Measurements from ENCODE around the gene BICDL2.

The BICDL2 gene

DNA sequence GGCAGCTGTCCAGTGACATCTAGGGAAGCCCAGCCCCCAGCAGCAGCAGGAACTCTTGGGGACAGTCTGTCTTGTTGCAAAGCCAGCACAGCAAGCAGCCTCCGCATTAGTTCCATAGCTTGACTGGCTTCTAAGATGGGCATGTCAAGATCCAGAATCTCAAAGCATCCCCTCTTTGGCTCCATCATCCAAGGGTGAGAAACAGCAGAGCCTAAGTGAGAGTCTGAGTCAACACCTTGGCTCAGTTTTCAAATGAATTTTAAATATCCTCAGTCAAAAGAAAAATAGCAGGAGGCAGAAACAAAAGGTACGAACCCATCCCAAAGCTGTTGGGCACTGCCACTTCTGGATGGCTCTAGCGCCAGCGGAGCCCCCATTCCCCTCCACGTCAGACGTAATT, 21.8 kb downstream of the BICDL2 start:
- DNase-seq (ENCODE audit: low spot score): no peak
- TF ChIP-seq, protein P1, sequence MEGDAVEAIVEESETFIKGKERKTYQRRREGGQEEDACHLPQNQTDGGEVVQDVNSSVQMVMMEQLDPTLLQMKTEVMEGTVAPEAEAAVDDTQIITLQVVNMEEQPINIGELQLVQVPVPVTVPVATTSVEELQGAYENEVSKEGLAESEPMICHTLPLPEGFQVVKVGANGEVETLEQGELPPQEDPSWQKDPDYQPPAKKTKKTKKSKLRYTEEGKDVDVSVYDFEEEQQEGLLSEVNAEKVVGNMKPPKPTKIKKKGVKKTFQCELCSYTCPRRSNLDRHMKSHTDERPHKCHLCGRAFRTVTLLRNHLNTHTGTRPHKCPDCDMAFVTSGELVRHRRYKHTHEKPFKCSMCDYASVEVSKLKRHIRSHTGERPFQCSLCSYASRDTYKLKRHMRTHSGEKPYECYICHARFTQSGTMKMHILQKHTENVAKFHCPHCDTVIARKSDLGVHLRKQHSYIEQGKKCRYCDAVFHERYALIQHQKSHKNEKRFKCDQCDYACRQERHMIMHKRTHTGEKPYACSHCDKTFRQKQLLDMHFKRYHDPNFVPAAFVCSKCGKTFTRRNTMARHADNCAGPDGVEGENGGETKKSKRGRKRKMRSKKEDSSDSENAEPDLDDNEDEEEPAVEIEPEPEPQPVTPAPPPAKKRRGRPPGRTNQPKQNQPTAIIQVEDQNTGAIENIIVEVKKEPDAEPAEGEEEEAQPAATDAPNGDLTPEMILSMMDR (IDR thresholded peaks at IDR 0.05; ENCODE audit: extremely low read depth, insufficient read depth, missing control alignments): no peak
- in situ Hi-C loops (cut with MboI; ENCODE audit: low pct_unique_long_range_greater_than_20kb, low sequenced_read_pairs, unreplicated experiment): no loop called here

DNA sequence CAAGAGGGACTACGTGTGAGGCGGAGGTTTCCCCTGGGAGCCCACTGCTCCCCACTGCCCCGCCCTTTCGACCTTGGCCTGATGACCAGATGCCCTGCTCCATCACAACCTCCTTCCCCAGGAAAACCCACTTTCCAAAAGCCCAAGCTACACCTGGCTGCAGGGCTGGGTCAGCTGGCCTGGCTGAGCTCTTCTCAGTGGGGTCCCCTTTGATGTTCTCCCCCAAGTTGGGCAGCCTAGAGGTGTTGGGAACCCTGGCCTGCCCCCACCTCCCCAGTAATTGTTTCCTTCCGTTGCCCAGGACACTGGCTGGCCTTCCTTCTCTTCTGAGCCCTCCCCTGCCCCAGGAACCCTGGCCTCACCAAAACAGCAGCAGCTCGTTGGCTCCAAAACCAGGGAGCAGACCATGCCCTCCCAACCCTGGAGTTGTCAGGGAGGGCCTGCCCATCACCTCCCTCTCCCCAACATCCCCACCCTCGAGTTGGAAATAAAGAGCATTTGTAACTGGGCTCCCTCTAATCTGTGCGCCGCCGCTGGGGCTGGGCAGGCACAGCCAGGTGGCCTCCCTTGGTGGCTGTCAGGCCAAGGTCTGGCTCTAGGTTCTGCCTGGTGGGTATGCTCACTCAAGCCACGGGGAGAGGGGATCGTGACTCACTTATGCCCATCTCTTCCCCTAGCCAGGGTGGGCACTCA, 22.6 kb downstream of the BICDL2 start:
- DNase-seq (ENCODE audit: low spot score): no peak
- TF ChIP-seq, protein P1 (IDR thresholded peaks at IDR 0.05; ENCODE audit: extremely low read depth, insufficient read depth, missing control alignments): no peak
- in situ Hi-C loops (cut with MboI; ENCODE audit: low pct_unique_long_range_greater_than_20kb, low sequenced_read_pairs, unreplicated experiment): no loop called here

DNA sequence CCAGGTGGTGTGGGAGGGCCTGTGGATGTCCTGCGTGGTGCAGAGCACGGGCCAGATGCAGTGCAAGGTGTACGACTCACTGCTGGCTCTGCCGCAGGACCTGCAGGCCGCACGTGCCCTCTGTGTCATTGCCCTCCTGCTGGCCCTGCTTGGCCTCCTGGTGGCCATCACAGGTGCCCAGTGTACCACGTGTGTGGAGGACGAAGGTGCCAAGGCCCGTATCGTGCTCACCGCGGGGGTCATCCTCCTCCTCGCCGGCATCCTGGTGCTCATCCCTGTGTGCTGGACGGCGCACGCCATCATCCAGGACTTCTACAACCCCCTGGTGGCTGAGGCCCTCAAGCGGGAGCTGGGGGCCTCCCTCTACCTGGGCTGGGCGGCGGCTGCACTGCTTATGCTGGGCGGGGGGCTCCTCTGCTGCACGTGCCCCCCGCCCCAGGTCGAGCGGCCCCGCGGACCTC, 23.2 kb downstream of the BICDL2 start:
- DNase-seq (ENCODE audit: low spot score): no peak
- TF ChIP-seq, protein P1 (IDR thresholded peaks at IDR 0.05; ENCODE audit: extremely low read depth, insufficient read depth, missing control alignments): no peak
- in situ Hi-C loops (cut with MboI; ENCODE audit: low pct_unique_long_range_greater_than_20kb, low sequenced_read_pairs, unreplicated experiment): no loop called here

DNA sequence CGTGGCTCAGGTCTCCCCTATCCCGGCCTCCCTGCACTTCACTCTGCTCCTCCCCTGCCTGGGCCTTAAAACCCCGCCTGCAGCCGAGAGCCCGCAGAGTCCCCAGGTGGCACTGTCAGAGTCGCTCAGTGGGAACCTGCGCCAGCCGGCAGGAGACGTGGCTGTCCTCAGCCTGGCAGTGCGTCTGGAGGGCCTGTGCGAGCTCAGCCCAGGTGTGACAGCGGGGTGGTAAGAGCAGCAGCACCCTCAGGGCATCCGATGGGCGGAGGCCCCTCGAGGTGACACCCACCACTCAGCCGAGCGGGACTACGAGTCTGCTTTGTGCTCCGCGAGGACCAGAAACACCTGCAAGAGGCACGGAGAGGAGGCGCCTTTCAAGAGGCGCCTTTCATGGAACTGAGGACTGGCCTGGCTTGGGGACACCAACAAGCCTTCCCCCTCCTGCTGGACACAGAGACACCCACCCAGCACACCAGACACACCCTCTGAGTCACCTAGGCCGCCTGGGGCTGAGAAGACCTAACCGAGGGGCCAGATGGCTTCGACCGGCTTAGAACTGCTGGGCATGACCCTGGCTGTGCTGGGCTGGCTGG, 23.8 kb downstream of the BICDL2 start, which contains the start of gene CLDN9:
Gene CLDN9 (plus strand): TSS at position 96 of the 593 bp plus-strand sequence. CDS start 440 bp downstream, at position 536.
- DNase-seq (ENCODE audit: low spot score): no peak
- TF ChIP-seq, protein P1 (IDR thresholded peaks at IDR 0.05; ENCODE audit: extremely low read depth, insufficient read depth, missing control alignments): no peak
- in situ Hi-C loops (cut with MboI; ENCODE audit: low pct_unique_long_range_greater_than_20kb, low sequenced_read_pairs, unreplicated experiment): no loop called here

DNA sequence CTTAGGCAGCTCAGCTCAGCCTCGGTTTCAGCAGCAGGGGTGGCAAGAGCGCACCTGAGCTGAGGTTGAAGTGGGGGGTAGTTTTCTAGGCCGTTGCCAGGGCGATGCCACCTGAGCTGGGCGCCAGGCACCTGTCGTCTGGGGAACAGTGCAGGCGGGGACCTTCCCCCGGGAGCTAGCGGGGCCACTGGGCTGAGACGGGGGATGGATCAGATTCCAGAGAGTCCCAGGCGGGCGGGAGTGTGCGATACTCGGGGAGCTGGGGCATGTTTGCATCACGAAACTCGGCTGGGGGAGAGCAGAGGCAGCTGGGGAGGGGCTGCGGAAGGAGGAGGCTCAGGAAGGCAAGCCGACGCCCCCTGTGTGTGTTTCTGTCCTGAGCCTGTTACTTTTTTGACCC, 24.5 kb downstream of the BICDL2 start:
- TF ChIP-seq, protein P1 (IDR thresholded peaks at IDR 0.05; ENCODE audit: extremely low read depth, insufficient read depth, missing control alignments): no peak
- no peak for DNase-seq (ENCODE audit: low spot score)
- in situ Hi-C loops (cut with MboI; ENCODE audit: low pct_unique_long_range_greater_than_20kb, low sequenced_read_pairs, unreplicated experiment): no loop called here

DNA sequence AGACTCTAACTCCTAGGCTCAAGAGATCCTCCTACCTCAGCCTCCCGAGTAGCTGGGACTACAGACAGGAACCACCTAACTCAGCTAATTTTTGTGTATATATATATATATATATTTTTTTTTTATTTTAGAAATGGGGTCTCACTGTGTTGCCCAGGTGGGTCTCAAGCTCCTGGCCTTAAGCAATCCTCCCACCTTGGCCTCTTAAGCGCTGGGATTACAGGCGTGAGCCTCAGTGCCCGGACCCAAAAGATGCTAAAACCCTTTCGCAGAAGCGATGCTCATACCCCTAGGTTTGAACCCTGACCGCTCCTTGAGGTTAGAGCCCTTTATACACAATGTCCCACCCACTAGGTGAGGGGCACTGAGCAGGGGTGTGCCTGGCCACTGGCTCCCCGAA, 26.2 kb downstream of the BICDL2 start:
- DNase-seq (ENCODE audit: low spot score): no peak
- TF ChIP-seq, protein P1 (IDR thresholded peaks at IDR 0.05; ENCODE audit: extremely low read depth, insufficient read depth, missing control alignments): no peak
- in situ Hi-C loops (cut with MboI; ENCODE audit: low pct_unique_long_range_greater_than_20kb, low sequenced_read_pairs, unreplicated experiment): no loop called here
